ENCODE data around the gene KREMEN1. TPM values are rescaled to one million over a fixed set of nuclear protein-coding genes. Genes with fewer than 3 reads are reported as not detected.

The KREMEN1 gene
- total RNA-seq, 1 donor from 2014 or later: 5.8 TPM

- DNase-seq (ENCODE audit: low read depth): no peak
- H3K27me3 ChIP-seq (ENCODE audit: control insufficient read depth, insufficient read depth, low read length): no peaks in the 10 kb centered on the region
- no peaks in the 10 kb centered on the region for H3K36me3 ChIP-seq (ENCODE audit: control insufficient read depth, insufficient read depth, low read length)
- FAIRE-seq: no peak
- H3K4me3 ChIP-seq (ENCODE audit: low read depth, low read length): no peak overlapping the region
- no peak for TF ChIP-seq CTCF (IDR thresholded peaks at IDR 0.05; ENCODE audit: insufficient read depth, low read length, severe bottlenecking)
Measured at GRCh38 chr22:29194184-29194583, 121.3 kb downstream of the KREMEN1 start.

GRCh38 chr22:29195118-29195963 lies 122.5 kb downstream of the KREMEN1 start:
- no peak for TF ChIP-seq CTCF (IDR thresholded peaks at IDR 0.05; ENCODE audit: insufficient read depth, low read length, severe bottlenecking)
- no peak for DNase-seq (ENCODE audit: low read depth)
- FAIRE-seq: no peak
- H3K36me3 ChIP-seq (ENCODE audit: control insufficient read depth, insufficient read depth, low read length): no peaks in the 10 kb centered on the region
- no peak overlapping the region for H3K4me3 ChIP-seq (ENCODE audit: low read depth, low read length)
- H3K27me3 ChIP-seq (ENCODE audit: control insufficient read depth, insufficient read depth, low read length): no peaks in the 10 kb centered on the region

- TF ChIP-seq CTCF (IDR thresholded peaks at IDR 0.05; ENCODE audit: insufficient read depth, low read length, severe bottlenecking): no peak
- DNase-seq (ENCODE audit: low read depth): no peak
- Histone ChIP-seq H3K27me3 (ENCODE audit: control insufficient read depth, insufficient read depth, low read length) (no peaks in the 10 kb centered on the region), H3K4me3 (ENCODE audit: low read depth, low read length) (no peak overlapping the region), H3K36me3 (ENCODE audit: control insufficient read depth, insufficient read depth, low read length) (no peaks in the 10 kb centered on the region)
- no peak for FAIRE-seq
Measured at GRCh38 chr22:29195964-29196666, 123.3 kb downstream of the KREMEN1 start.

GRCh38 chr22:29197096-29197495 lies 124.3 kb downstream of the KREMEN1 start:
- no peaks in the 10 kb centered on the region for H3K27me3 ChIP-seq (ENCODE audit: control insufficient read depth, insufficient read depth, low read length)
- FAIRE-seq (no peak), DNase-seq (ENCODE audit: low read depth) (no peak)
- no peak for TF ChIP-seq CTCF (IDR thresholded peaks at IDR 0.05; ENCODE audit: insufficient read depth, low read length, severe bottlenecking)
- no peaks in the 10 kb centered on the region for H3K36me3 ChIP-seq (ENCODE audit: control insufficient read depth, insufficient read depth, low read length)
- no peak overlapping the region for H3K4me3 ChIP-seq (ENCODE audit: low read depth, low read length)

- no peak for FAIRE-seq
- no peak overlapping the region for H3K4me3 ChIP-seq (ENCODE audit: low read depth, low read length)
- H3K36me3 ChIP-seq (ENCODE audit: control insufficient read depth, insufficient read depth, low read length): no peaks in the 10 kb centered on the region
- H3K27me3 ChIP-seq (ENCODE audit: control insufficient read depth, insufficient read depth, low read length): no peaks in the 10 kb centered on the region
- no peak for DNase-seq (ENCODE audit: low read depth)
- no peak for TF ChIP-seq CTCF (IDR thresholded peaks at IDR 0.05; ENCODE audit: insufficient read depth, low read length, severe bottlenecking)
Measured at GRCh38 chr22:29198240-29198639, 125.4 kb downstream of the KREMEN1 start.

Measured in bronchial epithelial cell (primary cell).